ENCODE data around the gene SEMA4G. TPM values are rescaled to one million over a fixed set of nuclear protein-coding genes. Genes with fewer than 3 reads are reported as not detected.
A peak's percentile ranks its signal among the peaks of the same experiment; 100 is the strongest.

The SEMA4G gene
- total RNA-seq, 1 donor = under 0.01 TPM

GRCh38 chr10:101012525-101013364 lies 43.4 kb downstream of the SEMA4G start:
- peak; percentile 97 for TF ChIP-seq CTCF (IDR thresholded peaks at IDR 0.05; ENCODE audit: extremely low read depth, low read depth, low read length)
- Histone ChIP-seq H3K4me3 (ENCODE audit: insufficient read depth, low read length) (peak overlapping the region; percentile 9), H3K36me3 (ENCODE audit: insufficient read depth, low read length) (no peaks in the 10 kb centered on the region), H3K27ac (ENCODE audit: low read depth, low read length) (peak overlapping the region; percentile 45), H3K4me2 (ENCODE audit: insufficient read depth, low read length) (peak overlapping the region; percentile 69), H3K4me1 (ENCODE audit: insufficient read depth, low read length) (peaks cover 32% of the 10 kb centered on the region), H2AFZ (ENCODE audit: low read length) (peak overlapping the region; percentile 66), H3K79me2 (ENCODE audit: insufficient read depth, low read length) (no peaks in the 10 kb centered on the region), H3K9me3 (ENCODE audit: low read depth, low read length) (no peaks in the 10 kb centered on the region), H4K20me1 (ENCODE audit: insufficient read depth, low read length) (no peaks in the 10 kb centered on the region), H3K27me3 (ENCODE audit: insufficient read depth, low read length) (no peaks in the 10 kb centered on the region)
- DNase-seq (ENCODE audit: insufficient read length, low spot score, missing footprints) = peak; percentile 99

GRCh38 chr10:101013365-101013825 lies 44.1 kb downstream of the SEMA4G start:
- H3K4me2 ChIP-seq (ENCODE audit: insufficient read depth, low read length) = peak overlapping the region; percentile 69
- no peaks in the 10 kb centered on the region for H3K79me2 ChIP-seq (ENCODE audit: insufficient read depth, low read length)
- no peaks in the 10 kb centered on the region for H4K20me1 ChIP-seq (ENCODE audit: insufficient read depth, low read length)
- TF ChIP-seq CTCF (IDR thresholded peaks at IDR 0.05; ENCODE audit: extremely low read depth, low read depth, low read length) = no peak
- peak overlapping the region; percentile 45 for H3K27ac ChIP-seq (ENCODE audit: low read depth, low read length)
- H3K4me3 ChIP-seq (ENCODE audit: insufficient read depth, low read length) = peak overlapping the region; percentile 9
- H3K9me3 ChIP-seq (ENCODE audit: low read depth, low read length) = no peaks in the 10 kb centered on the region
- H2AFZ ChIP-seq (ENCODE audit: low read length) = no peak overlapping the region
- H3K36me3 ChIP-seq (ENCODE audit: insufficient read depth, low read length) = no peaks in the 10 kb centered on the region
- DNase-seq (ENCODE audit: insufficient read length, low spot score, missing footprints) = no peak
- H3K4me1 ChIP-seq (ENCODE audit: insufficient read depth, low read length) = peaks cover 27% of the 10 kb centered on the region
- no peaks in the 10 kb centered on the region for H3K27me3 ChIP-seq (ENCODE audit: insufficient read depth, low read length)

- Histone ChIP-seq H3K36me3 (ENCODE audit: insufficient read depth, low read length) (no peaks in the 10 kb centered on the region), H3K4me2 (ENCODE audit: insufficient read depth, low read length) (no peak overlapping the region), H3K4me1 (ENCODE audit: insufficient read depth, low read length) (peaks cover 27% of the 10 kb centered on the region), H2AFZ (ENCODE audit: low read length) (no peak overlapping the region), H3K79me2 (ENCODE audit: insufficient read depth, low read length) (no peaks in the 10 kb centered on the region), H3K9me3 (ENCODE audit: low read depth, low read length) (no peaks in the 10 kb centered on the region), H3K27me3 (ENCODE audit: insufficient read depth, low read length) (no peaks in the 10 kb centered on the region), H3K4me3 (ENCODE audit: insufficient read depth, low read length) (no peak overlapping the region), H3K27ac (ENCODE audit: low read depth, low read length) (no peak overlapping the region), H4K20me1 (ENCODE audit: insufficient read depth, low read length) (no peaks in the 10 kb centered on the region)
- peak; percentile 96 for TF ChIP-seq CTCF (IDR thresholded peaks at IDR 0.05; ENCODE audit: extremely low read depth, low read depth, low read length)
- peak; percentile 94 for DNase-seq (ENCODE audit: insufficient read length, low spot score, missing footprints)
Measured at GRCh38 chr10:101014230-101014884, 45.1 kb downstream of the SEMA4G start.
